NK-92 (cell line): Measurements from ENCODE around the gene PDHX.
"Not testable (repeated sequence)": the region's sequence is repeated elsewhere in the genome, so short reads cannot be mapped to it uniquely, and the experiment has no call there.

Experiments used
- DNase-seq: peaks from one replicate; lab custom pipeline; 2025; ENCODE audit not compliant: unreplicated experiment; lab: John Stamatoyannopoulos, UW

Gene PDHX

DNA sequence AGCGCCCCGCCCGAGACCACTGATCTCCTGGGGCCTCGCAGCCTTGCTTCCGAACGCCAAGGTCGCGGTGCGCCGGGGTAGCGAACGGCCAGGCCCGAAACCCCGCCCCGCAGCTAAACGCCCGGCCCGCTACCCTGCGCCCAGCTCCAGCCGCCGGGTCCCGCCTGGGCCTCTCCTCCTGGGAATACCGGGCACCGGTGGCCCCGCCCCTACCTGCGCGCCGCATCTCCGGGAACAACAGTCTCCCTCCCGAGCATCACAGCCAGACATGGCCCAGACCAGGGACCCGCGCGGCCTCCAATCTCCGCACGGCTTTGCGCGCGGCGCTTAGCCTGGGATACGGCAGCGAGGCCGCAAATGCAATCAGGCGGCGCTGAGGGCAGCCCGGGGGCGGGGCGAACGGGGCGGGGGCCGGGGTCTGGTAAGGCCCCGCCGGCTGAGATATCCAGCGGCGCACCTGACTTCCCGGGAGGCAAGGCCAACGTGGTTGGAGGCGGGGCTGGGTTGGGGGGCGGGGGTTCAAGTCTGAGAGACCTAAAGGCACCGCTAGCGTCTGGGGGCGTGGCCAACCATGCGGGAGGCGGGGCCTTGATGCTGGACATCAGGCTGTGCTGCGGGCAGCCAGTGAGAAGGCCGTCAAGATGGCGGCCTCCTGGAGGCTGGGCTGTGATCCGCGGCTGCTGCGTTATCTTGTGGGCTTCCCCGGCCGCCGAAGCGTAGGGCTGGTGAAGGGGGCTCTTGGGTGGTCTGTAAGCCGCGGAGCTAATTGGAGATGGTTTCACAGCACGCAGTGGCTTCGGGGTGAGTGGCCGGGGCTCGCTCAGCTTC is at the start of gene PDHX, which contains the start of gene APIP:
TSS of gene PDHX (plus strand) at position 604 of the 828 bp plus-strand sequence. CDS start at position 642, 38 bp downstream.
TSS of gene APIP (minus strand) at position 365 of the 828 bp plus-strand sequence. CDS start at position 270, 95 bp downstream.
- peak; percentile 65 for DNase-seq

DNA sequence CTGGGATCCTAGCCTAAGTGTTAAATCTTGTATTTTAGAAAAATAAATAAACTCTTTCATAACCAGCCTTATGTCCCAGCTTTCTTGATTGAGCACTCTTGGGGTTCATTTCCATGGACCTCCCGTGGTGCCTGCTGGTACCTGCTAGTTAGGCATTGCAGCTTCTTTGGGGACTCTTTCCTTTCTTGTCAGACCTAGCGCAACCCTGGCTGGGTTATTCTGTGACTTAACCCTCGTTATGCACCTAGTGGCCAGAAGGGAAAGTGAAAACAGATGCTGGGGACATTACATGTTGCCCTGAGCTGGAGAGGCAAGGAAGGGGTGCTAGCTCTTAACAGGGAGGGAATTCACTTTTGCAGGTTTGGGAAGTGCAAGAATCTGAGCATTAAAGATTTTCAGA is 47.0 kb upstream of the PDHX start:
- no peak for DNase-seq

DNA sequence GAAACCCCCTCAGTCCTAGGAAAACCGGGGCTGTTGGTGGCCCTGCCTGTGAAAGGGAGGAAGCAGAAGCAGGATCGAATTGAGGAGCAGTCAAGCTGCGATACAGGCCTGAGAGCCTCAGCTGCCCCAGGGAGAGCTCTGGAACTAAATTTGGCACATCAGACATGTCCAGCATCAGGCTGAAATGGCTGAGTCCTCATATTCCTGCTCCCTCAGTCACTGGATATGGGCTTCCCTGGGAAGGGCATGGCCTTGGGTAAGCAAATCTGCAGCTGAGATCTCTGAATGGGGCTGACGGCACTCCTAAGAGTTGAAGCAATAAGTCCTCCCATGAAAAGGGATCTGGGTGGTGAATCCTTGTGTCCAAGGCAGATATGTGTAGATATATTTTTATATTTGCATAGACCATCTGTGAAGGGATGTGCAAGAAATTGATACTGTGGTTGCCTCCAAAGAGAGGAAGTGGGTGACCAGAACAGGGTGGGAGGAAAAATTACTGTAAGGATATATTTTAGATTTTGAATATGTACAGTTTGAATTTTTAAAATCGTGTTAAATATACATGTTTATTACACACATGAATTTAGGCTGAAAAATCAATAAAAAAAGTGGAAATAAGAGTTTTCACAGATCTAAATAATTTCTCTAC is 45.7 kb upstream of the PDHX start:
- DNase-seq: no peak

DNA sequence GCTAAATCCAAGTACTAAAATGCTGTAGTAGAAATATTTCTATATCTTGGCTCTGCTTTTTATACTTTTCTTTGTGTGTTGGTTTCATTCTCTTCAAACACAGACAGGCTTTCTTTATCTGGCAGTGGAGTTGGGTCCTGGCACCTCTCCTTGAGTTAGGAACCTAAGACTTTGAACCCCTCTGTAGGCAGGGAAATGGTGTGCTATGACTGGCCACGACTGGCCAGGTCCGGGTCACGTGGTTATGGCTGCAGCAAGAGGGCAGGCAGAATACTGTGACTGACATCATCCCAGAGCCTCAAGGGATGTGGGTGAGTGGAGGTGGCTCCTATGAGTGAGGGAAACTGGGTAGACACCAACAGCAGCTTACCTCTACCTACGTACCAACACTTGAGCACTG is 42.2 kb upstream of the PDHX start:
- no peak for DNase-seq

DNA sequence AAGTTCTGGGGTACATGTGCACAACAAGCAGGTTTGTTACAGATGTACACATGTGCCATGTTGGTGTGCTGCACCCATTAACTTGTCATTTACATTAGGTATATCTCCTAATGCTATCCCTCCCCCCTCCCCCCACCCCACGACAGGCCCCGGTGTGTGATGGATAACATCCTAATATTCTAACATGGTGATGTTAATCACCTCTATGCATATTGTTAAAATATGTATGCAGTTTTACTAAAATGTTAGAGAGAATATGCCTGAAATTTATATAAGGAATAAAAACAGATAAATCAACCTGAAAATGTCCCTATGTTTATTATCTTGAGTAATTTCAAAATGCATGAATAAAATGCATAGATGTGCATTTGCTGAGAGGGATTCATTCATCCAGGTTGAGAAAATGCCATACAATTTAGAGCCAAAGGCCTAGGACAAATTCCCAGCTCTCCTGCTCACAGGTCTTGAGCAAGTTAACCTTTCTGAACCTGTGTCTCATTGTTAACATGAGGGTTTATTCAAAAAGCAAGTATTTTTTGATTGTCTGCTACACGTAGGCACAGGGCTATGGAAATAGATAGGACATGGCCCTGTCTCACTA is 38.9 kb upstream of the PDHX start:
- no peak for DNase-seq

DNA sequence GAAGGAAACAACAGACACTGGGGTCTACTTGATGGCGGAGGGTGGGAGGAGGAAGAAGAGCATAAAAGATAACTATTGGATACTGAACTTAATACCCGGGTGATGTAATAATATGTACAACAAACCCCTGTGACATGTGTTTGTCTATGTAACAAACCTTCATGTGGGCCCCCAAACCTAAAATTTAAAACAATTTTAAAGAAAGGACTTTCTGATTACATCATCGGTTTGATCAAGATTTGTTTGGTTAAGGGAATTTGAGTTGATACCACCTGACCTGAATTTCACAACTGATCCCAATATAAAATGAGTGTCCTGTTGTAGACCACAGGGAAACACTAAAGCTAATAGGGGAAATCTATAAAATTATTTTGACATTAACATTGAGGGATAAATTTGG is 34.5 kb upstream of the PDHX start:
- no peak for DNase-seq

DNA sequence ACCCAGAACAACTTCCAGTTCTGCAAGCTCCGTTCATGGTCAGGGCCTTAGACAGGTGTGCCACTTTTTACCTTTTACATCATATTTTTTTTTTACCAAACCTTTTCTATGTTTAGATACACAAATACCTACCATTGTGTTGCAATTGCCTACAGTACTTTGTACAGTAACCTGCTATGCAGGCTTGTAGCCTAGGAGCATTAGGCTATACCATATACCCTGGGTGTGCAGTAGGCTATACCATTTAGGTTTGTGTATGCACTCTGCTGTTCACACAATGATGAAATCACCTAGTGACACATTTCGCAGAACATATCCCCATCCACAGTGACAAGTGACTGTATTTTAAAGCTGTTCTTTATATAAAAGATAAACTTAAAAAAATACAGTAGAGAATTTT is 29.8 kb upstream of the PDHX start:
- no peak for DNase-seq

DNA sequence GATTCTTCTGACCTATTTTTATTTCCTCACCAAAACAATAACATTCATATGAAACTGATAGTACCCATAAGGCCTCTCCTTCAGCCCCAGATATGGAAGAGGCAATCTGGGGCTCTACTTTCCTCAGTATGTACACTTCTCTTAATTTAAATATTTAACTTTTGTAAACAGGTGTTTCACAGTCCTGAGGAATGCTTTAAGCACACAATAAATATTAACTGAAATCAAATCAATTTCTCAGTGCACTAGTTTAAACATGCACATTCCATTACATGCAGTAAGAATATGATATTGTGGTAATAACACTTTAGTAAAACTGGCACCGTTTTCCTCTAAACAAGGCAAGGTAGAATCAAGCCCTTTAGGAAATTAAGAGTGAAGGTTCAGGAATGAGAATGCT is 29.2 kb upstream of the PDHX start:
- DNase-seq: no peak

DNA sequence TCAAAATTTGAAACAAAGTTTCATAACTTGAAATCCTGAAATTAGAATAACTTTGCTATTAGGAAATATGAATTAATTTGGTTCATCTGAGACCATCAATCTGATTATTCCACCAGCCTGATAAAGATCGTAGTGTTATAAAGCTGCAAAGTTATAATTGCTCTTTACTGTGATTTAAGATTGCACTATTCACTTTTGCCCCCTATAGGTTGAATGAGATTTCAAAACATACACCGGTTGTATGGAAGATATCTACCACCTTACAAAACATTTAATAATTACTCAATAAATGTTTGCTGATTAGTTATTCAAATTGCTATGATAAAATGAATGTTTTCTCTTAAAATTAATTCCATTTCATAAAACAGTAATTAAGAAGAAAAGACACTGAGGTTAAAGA is 26.3 kb upstream of the PDHX start:
- no peak for DNase-seq

DNA sequence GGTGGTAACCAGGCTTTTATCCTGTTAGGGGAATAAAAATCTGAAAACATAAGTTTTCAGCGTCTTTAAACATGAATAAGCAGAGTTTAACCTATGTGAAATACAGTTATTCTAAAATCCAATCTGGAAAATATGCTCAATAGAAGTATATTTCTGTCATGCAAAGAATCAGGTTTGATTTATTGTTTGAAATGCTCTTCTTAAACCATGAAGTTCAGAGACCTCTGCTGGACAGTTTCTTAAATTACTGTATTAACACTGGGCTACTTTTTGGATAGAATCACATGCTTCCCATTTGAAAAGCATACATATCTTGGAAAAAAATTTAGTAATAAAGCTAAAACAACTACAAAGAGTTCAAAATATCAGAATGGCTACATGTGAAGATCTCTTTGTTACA is 25.6 kb upstream of the PDHX start:
- no peak for DNase-seq

DNA sequence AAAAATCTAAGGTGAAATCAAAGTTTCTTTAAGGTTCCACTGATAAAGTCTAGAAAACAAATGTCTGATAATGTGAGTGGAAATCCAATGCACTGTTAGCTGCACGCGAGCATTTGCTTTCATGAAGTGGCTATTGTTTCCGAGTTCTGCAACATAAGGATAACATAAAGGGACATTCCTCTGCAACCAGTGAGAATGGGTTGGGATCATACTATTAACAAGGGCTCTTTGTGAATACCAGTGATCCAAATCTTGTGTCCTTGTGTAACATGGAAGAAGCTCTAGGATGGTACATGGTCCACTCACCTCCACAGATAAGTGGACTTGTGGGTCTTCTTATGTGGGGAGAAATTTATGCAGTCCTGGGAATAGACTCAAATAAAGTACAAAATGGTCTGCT is 24.8 kb upstream of the PDHX start:
- DNase-seq: no peak

DNA sequence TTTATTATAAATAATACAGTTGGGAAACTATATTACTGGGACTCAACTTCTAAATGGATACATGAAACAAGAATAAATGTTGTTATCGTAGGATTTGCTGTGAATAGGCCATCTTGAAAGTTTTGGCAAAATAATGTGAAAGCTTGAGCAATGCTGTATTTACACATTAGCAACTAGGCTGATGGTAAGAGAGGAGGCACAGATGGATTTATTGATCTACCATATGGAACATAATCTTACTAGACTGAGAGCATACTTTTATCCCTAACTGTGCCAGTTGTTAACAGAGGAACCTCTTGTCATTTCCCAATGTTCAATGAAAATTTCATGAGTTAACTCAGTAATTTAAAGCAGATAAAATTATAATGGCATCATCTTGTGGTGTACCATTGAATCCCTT is 23.0 kb upstream of the PDHX start:
- DNase-seq: no peak

DNA sequence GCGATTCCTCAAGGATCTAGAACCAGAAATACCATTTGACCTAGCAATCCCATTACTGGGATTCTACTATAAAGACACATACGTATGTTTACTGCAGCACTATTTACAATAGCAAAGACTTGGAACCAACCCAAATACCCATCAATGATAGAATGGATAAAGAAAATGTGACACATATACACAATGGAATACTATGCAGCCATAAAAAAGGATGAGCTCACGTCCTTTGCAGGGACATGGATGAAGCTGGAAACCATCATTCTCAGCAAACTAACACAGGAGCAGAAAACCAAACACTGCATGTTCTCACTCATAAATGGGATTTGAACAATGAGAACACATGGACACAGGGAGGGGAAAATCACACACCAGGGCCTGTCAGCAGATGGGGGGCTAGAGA is 20.2 kb upstream of the PDHX start:
- not testable (repeated sequence) for DNase-seq

DNA sequence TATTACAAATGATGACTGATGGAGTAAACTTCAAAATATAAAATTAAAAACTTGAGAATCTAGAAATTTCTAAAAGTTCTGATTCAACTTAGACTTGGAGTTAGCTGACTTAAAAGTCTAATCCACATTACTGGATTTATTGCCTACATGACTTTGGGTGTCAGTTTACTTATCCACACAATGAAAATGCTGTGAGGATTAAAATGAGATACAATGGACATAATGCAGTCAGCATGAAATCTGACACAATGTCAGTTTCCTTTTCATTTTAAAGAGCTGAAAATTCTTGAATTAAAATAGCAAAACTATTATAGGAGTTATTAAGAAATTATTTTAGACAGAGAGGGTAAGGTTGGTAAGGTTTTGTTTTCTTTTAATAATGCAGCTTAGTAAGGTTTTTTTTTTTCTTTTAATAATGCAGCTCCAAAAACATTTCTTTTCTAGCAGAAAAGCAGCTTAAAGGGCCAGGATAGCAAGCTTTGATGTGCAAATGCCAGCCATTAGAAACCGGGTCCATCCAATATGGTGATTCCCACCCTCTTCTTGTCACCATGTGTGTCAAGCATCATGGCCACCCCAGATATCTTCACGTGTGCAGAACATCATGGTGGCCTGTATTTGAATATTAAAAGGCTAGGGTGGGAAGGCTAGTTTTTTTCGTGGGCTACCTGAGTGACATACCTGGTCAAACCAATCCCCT is 19.1 kb upstream of the PDHX start:
- no peak for DNase-seq

DNA sequence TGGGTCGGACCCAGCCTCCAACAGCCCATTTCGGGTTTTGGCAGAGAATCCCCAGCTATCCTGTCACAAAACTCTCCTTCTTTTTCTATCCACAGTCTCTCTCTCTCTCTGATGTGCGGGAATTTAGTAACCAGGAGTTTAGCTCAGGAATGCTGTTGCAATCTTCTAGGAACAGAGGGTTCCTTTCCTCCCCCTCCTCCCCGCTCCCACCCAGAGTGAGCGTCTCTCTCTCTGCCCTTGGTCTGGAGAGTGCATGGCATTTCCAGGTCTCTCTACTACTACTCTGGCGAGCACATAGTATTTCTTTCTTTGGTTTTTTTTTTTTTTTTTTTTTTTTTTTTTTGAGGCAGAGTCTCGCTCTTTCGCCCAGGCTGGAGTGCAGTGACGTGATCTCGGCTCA is 17.9 kb upstream of the PDHX start:
- DNase-seq: no peak

DNA sequence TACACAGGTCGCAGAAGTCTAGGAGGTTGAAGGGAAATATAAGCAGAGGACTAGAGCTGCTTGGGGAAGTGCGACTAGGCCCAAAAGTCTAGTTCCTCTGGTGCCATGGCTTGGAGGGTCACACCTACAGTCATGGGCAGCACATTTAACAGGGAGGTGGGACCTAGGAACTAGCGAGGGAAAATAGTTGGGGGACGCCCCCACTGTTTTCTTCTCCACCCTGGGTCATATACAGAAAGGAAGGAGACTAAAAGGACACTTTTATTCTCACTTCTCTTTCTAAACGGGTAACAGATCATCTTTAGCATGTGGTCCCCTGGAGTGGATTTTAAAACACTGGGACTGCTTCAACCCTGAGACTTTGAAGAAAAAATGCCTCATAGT is 16.8 kb upstream of the PDHX start:
- DNase-seq: no peak

DNA sequence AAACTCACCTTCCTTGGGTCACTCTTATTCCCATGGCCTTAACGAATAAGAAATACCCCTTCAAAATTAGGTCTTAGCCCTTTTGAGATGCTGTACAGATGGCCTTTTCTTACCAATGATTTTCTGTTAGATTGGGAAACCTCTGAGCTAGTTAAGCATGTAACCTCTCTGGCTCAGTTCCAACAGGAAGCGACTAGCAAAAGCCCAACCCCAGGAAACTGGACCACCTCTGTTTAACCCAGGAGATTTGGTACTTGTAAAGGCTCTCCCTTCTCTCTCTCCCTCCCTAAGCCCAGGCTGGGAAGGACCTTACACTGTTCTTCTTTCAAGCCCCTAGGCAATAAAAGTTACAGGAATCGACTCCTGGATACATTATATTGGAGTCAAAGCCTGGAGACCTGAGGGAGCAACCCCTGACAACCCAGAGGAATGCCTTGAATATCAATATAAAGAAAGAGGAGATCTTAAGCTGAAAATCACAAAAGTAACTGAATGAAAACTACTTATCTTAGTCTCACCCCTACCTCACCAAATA is 11.9 kb upstream of the PDHX start:
- no peak for DNase-seq

DNA sequence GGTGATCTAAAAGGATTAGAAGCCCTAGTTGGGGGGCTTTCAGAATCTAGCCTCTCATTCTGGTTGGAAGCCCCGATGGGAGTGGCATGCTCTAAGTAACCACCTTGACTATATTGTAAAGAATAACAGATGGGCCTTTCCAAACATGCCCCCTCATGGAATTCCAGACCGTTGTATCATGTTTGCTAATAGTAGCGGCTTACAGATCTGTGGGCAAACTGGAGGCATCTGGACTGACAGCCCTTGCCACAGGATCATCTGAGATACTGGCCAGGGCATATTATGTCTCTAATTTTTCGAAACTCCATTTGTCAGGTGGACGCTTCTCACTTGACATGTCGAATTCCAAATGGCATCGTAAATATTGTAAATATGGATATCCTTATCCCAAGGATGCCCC is 10.8 kb upstream of the PDHX start:
- no peak for DNase-seq

DNA sequence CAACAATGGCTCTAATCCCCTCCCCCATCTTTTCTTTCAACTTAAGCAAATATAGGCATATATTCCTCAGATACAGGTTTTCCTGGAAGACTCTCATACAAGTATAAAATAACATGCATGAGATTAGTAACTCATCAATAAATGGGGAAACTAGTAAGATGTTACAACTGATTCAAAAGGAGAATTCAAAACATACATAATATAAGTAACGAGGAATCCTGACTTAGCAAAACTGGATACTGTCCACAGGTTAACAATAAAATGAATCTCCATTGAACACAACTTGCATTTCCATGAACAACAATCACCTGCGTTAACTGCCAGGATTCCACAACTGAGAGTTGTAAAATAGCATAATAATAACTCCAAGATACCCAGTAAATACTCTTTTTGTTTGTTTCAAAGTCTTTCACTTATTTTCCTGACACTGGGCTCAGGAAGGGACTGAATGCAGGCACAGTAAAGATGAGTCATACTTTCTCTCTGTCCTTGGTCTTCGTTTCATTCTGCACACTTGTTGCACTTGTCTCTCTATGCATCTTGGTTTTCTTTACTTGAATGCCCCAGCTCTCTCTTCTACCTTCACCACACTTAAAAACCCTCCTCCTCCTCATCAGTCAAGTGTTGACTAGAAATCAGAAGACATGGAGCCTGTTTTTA is 8.4 kb upstream of the PDHX start:
- no peak for DNase-seq

DNA sequence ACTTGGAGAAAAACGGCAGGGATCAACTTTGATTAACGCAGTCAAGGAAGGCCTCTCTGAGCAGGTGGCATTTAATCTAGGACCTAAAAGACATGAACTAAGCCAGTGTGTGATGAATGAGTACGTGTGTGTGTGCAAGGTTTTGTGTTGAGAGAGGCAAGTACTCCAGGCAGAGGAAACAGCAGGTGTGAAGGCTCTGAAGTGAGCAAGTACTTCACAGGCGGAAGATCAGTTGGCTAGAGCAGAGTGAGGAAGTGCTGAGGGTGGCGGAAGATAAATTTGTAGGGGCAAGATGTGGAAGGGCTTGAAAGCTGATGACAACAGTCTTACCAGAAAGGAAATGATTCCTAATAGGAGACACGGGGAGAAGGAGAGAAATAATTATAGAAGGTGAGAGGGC is 7.0 kb upstream of the PDHX start:
- DNase-seq: no peak

DNA sequence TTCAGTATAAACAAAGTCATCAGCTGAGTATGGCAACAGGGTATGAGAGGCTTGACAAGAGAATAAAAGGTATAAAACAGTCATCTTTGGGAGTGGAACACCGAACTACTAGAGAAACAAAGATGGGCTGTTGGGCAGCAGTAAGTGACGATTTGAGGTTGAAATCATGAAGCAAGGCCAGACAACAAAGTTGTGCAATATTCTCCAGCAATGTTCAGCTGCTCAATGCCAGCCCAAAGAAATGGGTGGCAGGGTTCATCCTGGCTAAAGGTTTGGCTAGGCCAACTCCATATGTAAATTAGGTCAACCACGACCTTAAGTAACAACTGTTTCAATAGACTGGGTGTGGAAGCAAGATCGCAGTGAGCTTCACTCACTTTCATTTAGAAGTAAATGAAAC is 6.5 kb upstream of the PDHX start:
- no peak for DNase-seq
